Measurements from ENCODE around the gene AGPS.

Gene AGPS

GRCh38 chr2:177495945-177496344 is 103.4 kb downstream of the AGPS start:
- peaks cover 3% of the 10 kb centered on the region for H3K4me1 Mint-ChIP-seq (ENCODE audit: low read depth)
- H3K9me3 Mint-ChIP-seq = no peaks in the 10 kb centered on the region
- H3K27ac Mint-ChIP-seq = no peak overlapping the region
- H3K36me3 Mint-ChIP-seq (ENCODE audit: low read depth) = peaks cover 25% of the 10 kb centered on the region
- H3K4me3 Mint-ChIP-seq = no peak overlapping the region
- no peaks in the 10 kb centered on the region for H3K27me3 Mint-ChIP-seq

- Mint-ChIP-seq H3K9me3 (no peaks in the 10 kb centered on the region), H3K36me3 (ENCODE audit: low read depth) (peaks cover 28% of the 10 kb centered on the region), H3K4me3 (no peak overlapping the region), H3K4me1 (ENCODE audit: low read depth) (peaks cover 7% of the 10 kb centered on the region), H3K27me3 (no peaks in the 10 kb centered on the region), H3K27ac (no peak overlapping the region)
Observed at GRCh38 chr2:177496921-177497320, 104.3 kb downstream of the AGPS start.

- no peaks in the 10 kb centered on the region for H3K9me3 Mint-ChIP-seq
- no peak overlapping the region for H3K27ac Mint-ChIP-seq
- H3K4me1 Mint-ChIP-seq (ENCODE audit: low read depth) = peaks cover 7% of the 10 kb centered on the region
Observed at GRCh38 chr2:177501186-177501585, 108.6 kb downstream of the AGPS start.

GRCh38 chr2:177506505-177506904 is 113.9 kb downstream of the AGPS start:
- Mint-ChIP-seq H3K36me3 (ENCODE audit: low read depth) (peaks cover 55% of the 10 kb centered on the region), H3K9me3 (no peaks in the 10 kb centered on the region), H3K4me1 (ENCODE audit: low read depth) (peaks cover 6% of the 10 kb centered on the region), H3K4me3 (no peak overlapping the region), H3K27ac (no peak overlapping the region), H3K27me3 (no peaks in the 10 kb centered on the region)

More at GRCh38 chr2:177501186-177501585, 108.6 kb downstream of the AGPS start:
- no peaks in the 10 kb centered on the region for H3K27me3 Mint-ChIP-seq
- peaks cover 35% of the 10 kb centered on the region for H3K36me3 Mint-ChIP-seq (ENCODE audit: low read depth)
- no peak overlapping the region for H3K4me3 Mint-ChIP-seq

GRCh38 chr2:177506998-177507397 is 114.4 kb downstream of the AGPS start:
- no peaks in the 10 kb centered on the region for H3K9me3 Mint-ChIP-seq
- no peak overlapping the region for H3K4me3 Mint-ChIP-seq
- peaks cover 58% of the 10 kb centered on the region for H3K36me3 Mint-ChIP-seq (ENCODE audit: low read depth)
- no peaks in the 10 kb centered on the region for H3K27me3 Mint-ChIP-seq
- H3K4me1 Mint-ChIP-seq (ENCODE audit: low read depth) = peaks cover 6% of the 10 kb centered on the region
- no peak overlapping the region for H3K27ac Mint-ChIP-seq

GRCh38 chr2:177516824-177517544 is 124.4 kb downstream of the AGPS start:
- peaks cover 48% of the 10 kb centered on the region for H3K36me3 Mint-ChIP-seq (ENCODE audit: low read depth)
- H3K27ac Mint-ChIP-seq = no peak overlapping the region
- H3K9me3 Mint-ChIP-seq = no peaks in the 10 kb centered on the region
- no peak overlapping the region for H3K4me3 Mint-ChIP-seq
- peaks cover 3% of the 10 kb centered on the region for H3K4me1 Mint-ChIP-seq (ENCODE audit: low read depth)
- H3K27me3 Mint-ChIP-seq = no peaks in the 10 kb centered on the region

- Mint-ChIP-seq H3K27me3 (no peaks in the 10 kb centered on the region), H3K9me3 (no peaks in the 10 kb centered on the region), H3K36me3 (ENCODE audit: low read depth) (peaks cover 53% of the 10 kb centered on the region), H3K4me3 (no peak overlapping the region), H3K4me1 (ENCODE audit: low read depth) (peaks cover 3% of the 10 kb centered on the region), H3K27ac (no peak overlapping the region)
Observed at GRCh38 chr2:177518754-177519153, 126.2 kb downstream of the AGPS start.

GRCh38 chr2:177519534-177520115 is 127.1 kb downstream of the AGPS start:
- Mint-ChIP-seq H3K36me3 (ENCODE audit: low read depth) (peaks cover 51% of the 10 kb centered on the region), H3K27me3 (no peaks in the 10 kb centered on the region), H3K9me3 (no peaks in the 10 kb centered on the region), H3K4me1 (ENCODE audit: low read depth) (peaks cover 3% of the 10 kb centered on the region), H3K4me3 (no peak overlapping the region), H3K27ac (no peak overlapping the region)

- H3K36me3 Mint-ChIP-seq (ENCODE audit: low read depth) = peaks cover 51% of the 10 kb centered on the region
- H3K27me3 Mint-ChIP-seq = no peaks in the 10 kb centered on the region
- peaks cover 2% of the 10 kb centered on the region for H3K4me1 Mint-ChIP-seq (ENCODE audit: low read depth)
- H3K4me3 Mint-ChIP-seq = no peak overlapping the region
- no peak overlapping the region for H3K27ac Mint-ChIP-seq
- H3K9me3 Mint-ChIP-seq = no peaks in the 10 kb centered on the region
Observed at GRCh38 chr2:177520324-177520723, 127.8 kb downstream of the AGPS start.

- no peaks in the 10 kb centered on the region for H3K9me3 Mint-ChIP-seq
- no peaks in the 10 kb centered on the region for H3K4me1 Mint-ChIP-seq (ENCODE audit: low read depth)
- H3K27ac Mint-ChIP-seq = no peak overlapping the region
- no peaks in the 10 kb centered on the region for H3K27me3 Mint-ChIP-seq
- H3K36me3 Mint-ChIP-seq (ENCODE audit: low read depth) = peaks cover 39% of the 10 kb centered on the region
- no peak overlapping the region for H3K4me3 Mint-ChIP-seq
Observed at GRCh38 chr2:177523781-177524180, 131.2 kb downstream of the AGPS start.

- Mint-ChIP-seq H3K27me3 (no peaks in the 10 kb centered on the region), H3K4me1 (ENCODE audit: low read depth) (no peaks in the 10 kb centered on the region), H3K4me3 (no peak overlapping the region), H3K9me3 (no peaks in the 10 kb centered on the region), H3K36me3 (ENCODE audit: low read depth) (peaks cover 35% of the 10 kb centered on the region), H3K27ac (no peak overlapping the region)
Observed at GRCh38 chr2:177525351-177525924, 132.9 kb downstream of the AGPS start.

- H3K27me3 Mint-ChIP-seq = no peaks in the 10 kb centered on the region
- H3K27ac Mint-ChIP-seq = no peak overlapping the region
- H3K4me1 Mint-ChIP-seq (ENCODE audit: low read depth) = no peaks in the 10 kb centered on the region
- H3K36me3 Mint-ChIP-seq (ENCODE audit: low read depth) = peaks cover 21% of the 10 kb centered on the region
- H3K9me3 Mint-ChIP-seq = no peaks in the 10 kb centered on the region
- no peak overlapping the region for H3K4me3 Mint-ChIP-seq
Observed at GRCh38 chr2:177528351-177528933, 135.9 kb downstream of the AGPS start.

- Mint-ChIP-seq H3K36me3 (ENCODE audit: low read depth) (peaks cover 17% of the 10 kb centered on the region), H3K27ac (no peak overlapping the region), H3K4me3 (no peak overlapping the region), H3K4me1 (ENCODE audit: low read depth) (no peaks in the 10 kb centered on the region), H3K9me3 (no peaks in the 10 kb centered on the region), H3K27me3 (no peaks in the 10 kb centered on the region)
Observed at GRCh38 chr2:177529166-177529565, 136.6 kb downstream of the AGPS start.

- H3K27ac Mint-ChIP-seq = no peak overlapping the region
- no peaks in the 10 kb centered on the region for H3K27me3 Mint-ChIP-seq
- H3K4me1 Mint-ChIP-seq (ENCODE audit: low read depth) = no peaks in the 10 kb centered on the region
- peaks cover 17% of the 10 kb centered on the region for H3K36me3 Mint-ChIP-seq (ENCODE audit: low read depth)
- no peak overlapping the region for H3K4me3 Mint-ChIP-seq
- H3K9me3 Mint-ChIP-seq = no peaks in the 10 kb centered on the region
Observed at GRCh38 chr2:177530561-177530960, 138.0 kb downstream of the AGPS start.

- H3K9me3 Mint-ChIP-seq = no peaks in the 10 kb centered on the region
- no peak overlapping the region for H3K27ac Mint-ChIP-seq
- H3K4me1 Mint-ChIP-seq (ENCODE audit: low read depth) = no peaks in the 10 kb centered on the region
- no peaks in the 10 kb centered on the region for H3K27me3 Mint-ChIP-seq
- H3K36me3 Mint-ChIP-seq (ENCODE audit: low read depth) = peaks cover 17% of the 10 kb centered on the region
- H3K4me3 Mint-ChIP-seq = no peak overlapping the region
Observed at GRCh38 chr2:177531706-177532105, 139.1 kb downstream of the AGPS start.
